Sigmoid colon (tissue), 7 donors: ENCODE measurements around the gene THSD7B. TPM values are rescaled to one million over a fixed set of nuclear protein-coding genes. Genes with fewer than 3 reads are reported as not detected.

Experiments
- DNase-seq: peaks from one replicate; pipeline ENCODE4 v3.0.0-alpha.2; 2019
- H3K27ac ChIP-seq, 4 donors: fragments of 200-600 bp; sonication (generic); one replicate each; pipeline ENCODE4 v1.5.1; 2016 to 2019; ENCODE audit warnings: mild to moderate bottlenecking in 1 of 4
- H3K27me3 ChIP-seq, 3 donors: fragments of 200-600 bp; sonication (generic); one replicate each; pipeline ENCODE4 v1.5.1; 2019; ENCODE audit warnings: mild to moderate bottlenecking in 1 of 3
- H3K36me3 ChIP-seq, 4 donors: fragments of 200-600 bp; sonication (generic); one replicate each; pipeline ENCODE4 v1.5.1; 2016 to 2019
- H3K4me1 ChIP-seq, 4 donors: fragments of 200-600 bp; sonication (generic); one replicate each; pipeline ENCODE4 v1.5.1; 2017 to 2019
- H3K4me3 ChIP-seq, 4 donors: fragments of 200-600 bp; sonication (generic); one replicate each; pipeline ENCODE4 v1.5.1; 2017 to 2019; ENCODE audit warnings: mild to moderate bottlenecking in 2 of 4, moderate library complexity in 1 of 4
- H3K9me3 ChIP-seq, 4 donors: fragments of 200-600 bp in 3 of 4; sonication (generic) in 3 of 4; one replicate each; pipeline versions ENCODE4 v1.5.1 to v1.6.1; 2013 to 2019
- CTCF ChIP-seq, 4 experiments: fragments of 450-650 bp in 3 of 4; fragments of 200-600 bp in 1 of 4; IDR thresholded peaks; one replicate each; pipeline ENCODE4 v1.5.1; 2016 to 2019; ENCODE audit warnings: antibody characterized with exemption in 4 of 4, mild to moderate bottlenecking in 3 of 4, moderate library complexity in 2 of 4
- EP300 ChIP-seq, 4 donors: sonication (generic); formaldehyde crosslinking; IDR thresholded peaks; one replicate each; pipeline ENCODE4 v1.6.1; 2017; ENCODE audit warnings: antibody characterized with exemption in 4 of 4
- POLR2A ChIP-seq, 2 donors: fragments of 450-650 bp; IDR thresholded peaks; one replicate each; pipeline ENCODE4 v1.6.1; 2016; ENCODE audit warnings: antibody characterized with exemption in 2 of 2, mild to moderate bottlenecking in 2 of 2, moderate library complexity in 2 of 2
- POLR2AphosphoS5 ChIP-seq, 4 donors: sonication (generic); formaldehyde crosslinking; IDR thresholded peaks; one replicate each; pipeline ENCODE4 v1.6.1; 2017; ENCODE audit warnings: antibody characterized with exemption in 4 of 4
- WGBS, 2 donors: extraction: QIAGEN DNeasy Blood & Tissue Kit; methylation state at CpG; one replicate each; pipeline ENCODE4 v1.1.7; 2013; 5-methylcytosine and 5-hydroxymethylcytosine counted together
- intact Hi-C: fragments of 100-400 bp; cut with DNase I; formaldehyde crosslinking; loops from one replicate; pipeline ENCODE4 v1.15.1; 2023
- polyA plus RNA-seq, 3 donors: library from polyadenylated mRNA; stranded (reverse); fragments of 200-250 nt; gene quantifications; one replicate each; pipeline ENCODE4 v1.2.3, GENCODE V29; 2013
- total RNA-seq, 4 donors: library from RNA; depleted of rRNA; stranded (reverse); fragments of >200 nt; gene quantifications; one replicate each; pipeline ENCODE4 v1.1.0, GENCODE V29; 2016
- donor health status: healthy with polysubstance abuse.
- donor health status: Bipolar disorder and iron deficiency.
- donor health status: healthy.

Gene THSD7B
- total and polyA plus RNA-seq, 7 donors: 0.16 to 0.83 (median 0.27) TPM; not detected in 2

- intact Hi-C loops: no loop called here
- 26 to 70% methylated on average over 2 of the region's 2 CpGs for WGBS, 2 donors
- Histone ChIP-seq H3K4me1 (no peaks in the 10 kb centered on the region), H3K27me3 (no peaks in the 10 kb centered on the region), H3K27ac (no peak overlapping the region), H3K9me3 (no peaks in the 10 kb centered on the region), H3K36me3 (no peaks in the 10 kb centered on the region), H3K4me3 (no peak overlapping the region)
- no peak for DNase-seq
- no peak for TF ChIP-seq CTCF (IDR thresholded peaks at IDR 0.05)
- TF ChIP-seq EP300 (IDR thresholded peaks at IDR 0.05): no peak
- TF ChIP-seq POLR2A (IDR thresholded peaks at IDR 0.05): no peak
- no peak for TF ChIP-seq POLR2AphosphoS5 (IDR thresholded peaks at IDR 0.05)
Observed at GRCh38 chr2:137255345-137255744, 490.0 kb downstream of the THSD7B start.

GRCh38 chr2:137255990-137256389 lies 490.6 kb downstream of the THSD7B start:
- H3K36me3 ChIP-seq: no peaks in the 10 kb centered on the region
- H3K4me1 ChIP-seq: no peaks in the 10 kb centered on the region
- no peaks in the 10 kb centered on the region for H3K27me3 ChIP-seq
- intact Hi-C loops: no loop called here
- H3K27ac ChIP-seq: no peak overlapping the region
- WGBS, 2 donors: 87 to 91% methylated on average over 1 of the region's 1 CpG
- H3K4me3 ChIP-seq: no peak overlapping the region
- TF ChIP-seq CTCF (IDR thresholded peaks at IDR 0.05) (no peak), POLR2A (IDR thresholded peaks at IDR 0.05) (no peak), EP300 (IDR thresholded peaks at IDR 0.05) (no peak), POLR2AphosphoS5 (IDR thresholded peaks at IDR 0.05) (no peak)
- no peak for DNase-seq
- no peaks in the 10 kb centered on the region for H3K9me3 ChIP-seq

GRCh38 chr2:137261881-137262585 lies 496.7 kb downstream of the THSD7B start:
- H3K4me3 ChIP-seq: no peak overlapping the region
- 76 to 78% methylated on average over 3 of the region's 3 CpGs for WGBS, 2 donors
- no peaks in the 10 kb centered on the region for H3K27me3 ChIP-seq
- no peak for DNase-seq
- no peaks in the 10 kb centered on the region for H3K36me3 ChIP-seq
- no peak for TF ChIP-seq CTCF (IDR thresholded peaks at IDR 0.05)
- TF ChIP-seq POLR2A (IDR thresholded peaks at IDR 0.05): no peak
- no peak for TF ChIP-seq EP300 (IDR thresholded peaks at IDR 0.05)
- no peak for TF ChIP-seq POLR2AphosphoS5 (IDR thresholded peaks at IDR 0.05)
- no peak overlapping the region for H3K27ac ChIP-seq
- intact Hi-C loops: no loop called here
- no peaks in the 10 kb centered on the region for H3K9me3 ChIP-seq
- no peaks in the 10 kb centered on the region for H3K4me1 ChIP-seq

- no peak for DNase-seq
- H3K9me3 ChIP-seq: no peaks in the 10 kb centered on the region
- TF ChIP-seq CTCF (IDR thresholded peaks at IDR 0.05) (no peak), POLR2A (IDR thresholded peaks at IDR 0.05) (no peak), POLR2AphosphoS5 (IDR thresholded peaks at IDR 0.05) (no peak), EP300 (IDR thresholded peaks at IDR 0.05) (no peak)
- H3K27me3 ChIP-seq: no peaks in the 10 kb centered on the region
- intact Hi-C loops: no loop called here
- no peaks in the 10 kb centered on the region for H3K4me1 ChIP-seq
- no peaks in the 10 kb centered on the region for H3K36me3 ChIP-seq
- no peak overlapping the region for H3K4me3 ChIP-seq
- WGBS, 2 donors: 16 to 21% methylated on average over 2 of the region's 2 CpGs
- no peak overlapping the region for H3K27ac ChIP-seq
Observed at GRCh38 chr2:137262594-137262993, 497.2 kb downstream of the THSD7B start.
